ENCODE measurements around the gene CISH. TPM values are rescaled to one million over a fixed set of nuclear protein-coding genes. Genes with fewer than 3 reads are reported as not detected.

CISH gene
- total RNA-seq, 2 donors from 2014 or later = 5.1 to 7.6 TPM

GRCh38 chr3:50639055-50639494, 27.5 kb upstream of the CISH start:
- H3K27me3 ChIP-seq (replicated peaks; ENCODE audit: insufficient read depth) = no peaks in the 10 kb centered on the region
- H3K4me3 ChIP-seq = no peak overlapping the region
- H3K27ac ChIP-seq = no peak overlapping the region
- no peaks in the 10 kb centered on the region for H3K9me3 ChIP-seq
- no peaks in the 10 kb centered on the region for H3K4me1 ChIP-seq (replicated peaks)
- TF ChIP-seq POLR2A (IDR thresholded peaks at IDR 0.05) (no peak), CTCF (IDR thresholded peaks at IDR 0.05) (no peak), POLR2AphosphoS5 (IDR thresholded peaks at IDR 0.05) (no peak)
- no peak for DNase-seq (ENCODE audit: low spot score)
- WGBS = 85% methylated on average over 6 of the region's 6 CpGs
- H3K36me3 ChIP-seq = no peaks in the 10 kb centered on the region
- intact Hi-C loops (cut with DNase I) = no loop called here

- DNase-seq (ENCODE audit: low spot score) = no peak
- Histone ChIP-seq H3K4me1 (replicated peaks) (no peaks in the 10 kb centered on the region), H3K4me3 (no peak overlapping the region), H3K36me3 (no peaks in the 10 kb centered on the region), H3K27ac (no peak overlapping the region), H3K9me3 (no peaks in the 10 kb centered on the region), H3K27me3 (replicated peaks; ENCODE audit: insufficient read depth) (no peaks in the 10 kb centered on the region)
- 65% methylated on average over 3 of the region's 3 CpGs for WGBS
- intact Hi-C loops (cut with DNase I) = no loop called here
- no peak for TF ChIP-seq POLR2AphosphoS5 (IDR thresholded peaks at IDR 0.05)
- TF ChIP-seq CTCF (IDR thresholded peaks at IDR 0.05) = no peak
- no peak for TF ChIP-seq POLR2A (IDR thresholded peaks at IDR 0.05)
These were observed 26.4 kb upstream of the CISH start for GRCh38 chr3:50637945-50638344.

- 87% methylated on average over 4 of the region's 4 CpGs for WGBS
- peaks cover 3% of the 10 kb centered on the region for H3K4me1 ChIP-seq (replicated peaks)
- DNase-seq (ENCODE audit: low spot score) = no peak
- H3K4me3 ChIP-seq = no peak overlapping the region
- H3K36me3 ChIP-seq = no peaks in the 10 kb centered on the region
- no peak for TF ChIP-seq CTCF (IDR thresholded peaks at IDR 0.05)
- H3K27ac ChIP-seq = no peak overlapping the region
- intact Hi-C loops (cut with DNase I) = no loop called here
- H3K9me3 ChIP-seq = no peaks in the 10 kb centered on the region
- no peaks in the 10 kb centered on the region for H3K27me3 ChIP-seq (replicated peaks; ENCODE audit: insufficient read depth)
These were observed 25.4 kb upstream of the CISH start for GRCh38 chr3:50637011-50637410.

- TF ChIP-seq POLR2A (IDR thresholded peaks at IDR 0.05) = no peak
- TF ChIP-seq POLR2AphosphoS5 (IDR thresholded peaks at IDR 0.05) = no peak
- TF ChIP-seq CTCF (IDR thresholded peaks at IDR 0.05) = no peak
- no peaks in the 10 kb centered on the region for H3K27me3 ChIP-seq (replicated peaks; ENCODE audit: insufficient read depth)
- DNase-seq (ENCODE audit: low spot score) = no peak
- H3K9me3 ChIP-seq = no peaks in the 10 kb centered on the region
- no peak overlapping the region for H3K27ac ChIP-seq
- no peaks in the 10 kb centered on the region for H3K36me3 ChIP-seq
- peaks cover 3% of the 10 kb centered on the region for H3K4me1 ChIP-seq (replicated peaks)
- intact Hi-C loops (cut with DNase I) = no loop called here
- no peak overlapping the region for H3K4me3 ChIP-seq
These were observed 23.5 kb upstream of the CISH start for GRCh38 chr3:50635066-50635465.

GRCh38 chr3:50633230-50633790, 21.7 kb upstream of the CISH start:
- Histone ChIP-seq H3K27me3 (replicated peaks; ENCODE audit: insufficient read depth) (no peaks in the 10 kb centered on the region), H3K4me3 (no peak overlapping the region), H3K27ac (no peak overlapping the region), H3K4me1 (replicated peaks) (peaks cover 3% of the 10 kb centered on the region), H3K36me3 (no peaks in the 10 kb centered on the region), H3K9me3 (no peaks in the 10 kb centered on the region)
- DNase-seq (ENCODE audit: low spot score) = no peak
- 84% methylated on average over 5 of the region's 5 CpGs for WGBS
- TF ChIP-seq POLR2AphosphoS5 (IDR thresholded peaks at IDR 0.05) (no peak), POLR2A (IDR thresholded peaks at IDR 0.05) (no peak), CTCF (IDR thresholded peaks at IDR 0.05) (no peak)
- intact Hi-C loops (cut with DNase I) = no loop called here
